DMS114 treated with DMSO at 0.1 percent for 48 hours (cell line): ENCODE results near the gene CKLF.
"Not testable (repeated sequence)": the region's sequence is repeated elsewhere in the genome, so short reads cannot be mapped to it uniquely, and the experiment has no call there.

Experiments used
- DNase-seq: peaks from one replicate; lab custom pipeline; 2025; ENCODE audit not compliant: unreplicated experiment; lab: John Stamatoyannopoulos, UW

The CKLF gene

DNA sequence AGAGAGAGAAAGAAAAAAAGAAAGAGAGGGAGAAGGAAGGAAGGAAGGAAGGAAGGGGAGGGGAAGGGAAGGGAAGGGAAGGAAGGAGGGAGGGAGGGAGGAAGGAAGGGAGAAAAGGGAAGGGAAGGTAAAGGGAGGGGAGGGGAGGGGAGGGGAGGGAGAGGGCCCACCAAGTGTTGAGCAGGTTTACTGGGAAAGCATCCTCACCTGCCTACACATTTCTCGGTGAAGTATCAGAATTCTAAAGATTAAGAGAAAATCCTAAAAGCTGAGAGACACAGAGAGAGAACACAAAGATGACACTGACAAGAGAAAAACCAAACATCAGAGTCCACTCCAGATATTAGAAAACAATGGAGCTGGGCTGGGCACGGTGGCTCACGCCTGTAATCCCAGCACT lies 39.9 kb downstream of the CKLF start:
- no peak for DNase-seq

DNA sequence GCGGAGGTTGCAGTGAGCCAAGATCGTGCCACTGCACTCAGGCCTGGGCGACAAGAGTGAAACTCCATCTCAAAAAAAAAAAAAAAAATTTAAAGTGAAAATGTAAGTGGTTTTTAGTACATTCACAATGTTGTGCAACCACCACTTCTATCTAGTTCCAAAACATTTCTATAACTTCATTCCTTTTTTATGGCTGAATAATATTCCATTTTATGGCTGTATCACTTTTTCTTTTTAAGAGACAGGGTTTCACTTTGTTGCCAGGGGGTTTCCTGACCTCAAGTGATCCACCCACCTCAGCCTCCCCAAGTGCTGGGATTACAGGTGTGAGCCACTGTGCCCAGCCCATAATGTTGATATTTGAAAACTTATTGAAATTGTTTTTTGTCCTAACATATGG lies 40.4 kb downstream of the CKLF start:
- DNase-seq, result no peak

DNA sequence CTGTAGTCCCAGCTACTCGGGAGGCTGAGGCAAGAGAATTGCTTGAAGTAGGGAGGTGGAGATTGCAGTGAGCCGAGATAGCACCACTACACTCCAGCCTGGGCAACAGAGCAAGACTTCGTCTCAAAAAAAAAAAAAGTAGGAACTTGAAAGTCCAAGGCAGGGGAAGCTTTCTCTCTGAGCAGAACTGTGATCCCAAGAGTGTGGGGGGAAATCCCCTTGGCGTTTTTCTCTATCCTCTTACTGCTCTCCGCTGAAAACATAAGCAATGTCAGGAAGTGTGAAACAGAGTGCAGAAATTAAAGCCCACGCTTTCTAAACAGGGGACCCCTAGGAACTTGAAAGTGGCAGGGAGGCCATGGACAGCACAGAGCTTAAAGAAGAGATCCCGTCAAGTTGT lies 42.4 kb downstream of the CKLF start:
- DNase-seq, result no peak

DNA sequence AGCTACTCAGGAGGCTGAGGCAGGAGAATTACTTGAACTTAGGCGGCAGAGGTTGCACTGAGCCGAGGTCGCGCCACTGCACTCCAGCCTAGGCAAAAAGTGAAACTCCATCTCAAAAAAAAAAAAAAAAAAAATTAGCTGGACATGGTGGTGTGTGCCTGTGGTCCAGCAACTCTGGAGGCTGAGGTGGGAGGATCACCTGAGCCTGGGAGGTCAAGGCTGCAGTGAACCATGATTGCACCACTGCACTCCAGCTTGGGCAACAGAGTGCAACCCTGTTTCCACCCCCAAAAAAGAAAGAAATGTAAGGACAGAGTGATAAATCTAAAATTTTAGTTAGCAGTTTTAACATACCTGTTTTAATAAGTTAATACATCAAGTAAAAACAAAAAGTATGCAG lies 44.2 kb downstream of the CKLF start:
- DNase-seq, result not testable (repeated sequence)

DNA sequence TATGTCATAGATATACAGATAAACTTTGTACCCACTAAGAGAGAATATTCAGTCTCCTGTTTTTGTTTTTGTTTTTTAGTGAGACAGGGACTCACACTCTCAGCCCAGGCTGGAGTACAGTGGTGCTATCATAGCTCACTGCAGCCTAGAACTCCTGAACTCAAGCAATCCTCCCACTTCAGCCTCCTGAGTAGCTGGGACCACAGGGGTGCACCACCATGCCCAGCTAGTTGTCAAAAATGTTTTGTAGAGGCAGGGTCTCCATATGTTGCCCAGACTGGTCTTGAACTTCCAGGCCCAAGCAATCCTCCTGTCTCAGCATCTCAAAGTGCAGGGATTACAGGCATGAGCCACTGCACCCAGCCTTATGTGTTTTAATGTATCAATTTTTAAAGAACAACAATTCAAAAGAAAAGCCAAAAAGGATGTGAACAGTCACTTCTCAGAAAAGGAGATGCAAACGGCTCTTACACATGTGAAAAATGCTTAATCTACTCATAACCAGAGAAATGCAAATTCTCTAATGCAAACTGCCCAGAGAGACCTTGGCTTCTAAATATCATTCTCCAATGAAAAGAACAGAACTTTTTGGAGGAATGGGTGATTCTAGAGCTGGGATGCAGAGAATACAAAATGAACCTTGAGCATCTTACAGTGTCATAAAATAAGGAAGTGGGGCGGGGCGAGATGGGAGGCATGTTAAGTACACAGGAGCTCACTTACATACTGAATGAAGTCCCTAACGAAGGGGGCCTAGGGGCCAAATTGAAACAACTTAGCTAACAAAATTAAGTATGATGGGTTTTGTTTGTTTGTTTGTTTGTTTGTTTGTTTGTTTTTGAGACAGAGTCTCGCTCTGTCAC lies 44.8 kb downstream of the CKLF start:
- no peak for DNase-seq

DNA sequence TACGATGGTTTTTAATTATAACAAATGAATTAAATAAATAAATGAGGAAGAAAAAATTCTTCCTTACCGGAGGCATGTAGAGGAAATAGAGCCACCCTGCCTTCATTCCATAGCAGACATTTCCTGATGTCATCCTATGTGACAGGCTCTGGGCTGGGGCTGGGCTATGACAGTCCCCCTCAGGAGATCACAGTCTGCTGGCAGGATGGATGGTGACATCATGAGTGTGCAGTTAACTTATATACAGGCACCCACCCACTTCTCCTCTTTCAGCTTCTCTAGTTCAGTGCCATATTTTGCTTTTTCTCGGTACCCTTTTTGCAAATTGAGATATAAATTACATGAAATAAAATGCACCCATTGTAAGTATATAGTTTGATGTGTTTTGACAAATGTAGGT lies 45.7 kb downstream of the CKLF start:
- DNase-seq, result no peak

DNA sequence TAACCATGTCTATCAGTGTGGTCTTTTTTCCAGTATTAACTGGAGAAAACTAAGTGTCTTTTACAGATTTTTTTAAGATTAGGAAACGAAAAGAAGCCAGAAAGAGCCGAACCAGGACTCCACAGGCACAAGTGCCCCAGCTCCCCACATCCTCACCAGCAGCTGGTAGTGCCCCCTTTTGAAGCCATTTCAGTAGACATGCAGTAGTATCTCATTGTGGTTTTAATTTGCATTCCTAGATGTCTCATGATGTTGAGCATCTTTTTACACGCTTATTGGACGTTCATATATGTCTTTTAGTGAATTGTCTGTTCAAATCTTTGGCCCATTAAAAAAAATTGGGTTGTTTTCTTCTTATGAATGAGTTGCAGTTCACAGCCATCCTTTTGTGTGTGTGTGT lies 47.4 kb downstream of the CKLF start:
- no peak for DNase-seq

DNA sequence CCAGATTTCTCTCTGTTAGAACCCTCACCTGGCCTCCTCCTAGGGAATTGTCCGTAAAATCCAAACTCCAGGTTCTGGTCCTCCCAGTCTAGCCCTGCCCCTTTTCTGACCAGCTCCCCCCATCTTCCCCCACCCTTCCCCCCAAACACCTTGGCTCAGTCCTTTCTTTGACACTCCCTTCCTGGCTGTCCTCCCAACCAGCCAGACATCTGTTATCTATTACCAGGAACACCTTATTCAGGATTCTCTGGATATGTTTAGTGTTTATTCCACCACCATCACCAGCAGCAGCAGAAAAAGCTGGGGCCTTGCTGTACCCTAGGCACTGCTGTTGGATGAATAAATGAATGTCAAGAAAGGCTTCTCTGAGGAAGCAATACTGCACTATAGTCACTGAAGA lies 48.1 kb downstream of the CKLF start:
- DNase-seq, result no peak

DNA sequence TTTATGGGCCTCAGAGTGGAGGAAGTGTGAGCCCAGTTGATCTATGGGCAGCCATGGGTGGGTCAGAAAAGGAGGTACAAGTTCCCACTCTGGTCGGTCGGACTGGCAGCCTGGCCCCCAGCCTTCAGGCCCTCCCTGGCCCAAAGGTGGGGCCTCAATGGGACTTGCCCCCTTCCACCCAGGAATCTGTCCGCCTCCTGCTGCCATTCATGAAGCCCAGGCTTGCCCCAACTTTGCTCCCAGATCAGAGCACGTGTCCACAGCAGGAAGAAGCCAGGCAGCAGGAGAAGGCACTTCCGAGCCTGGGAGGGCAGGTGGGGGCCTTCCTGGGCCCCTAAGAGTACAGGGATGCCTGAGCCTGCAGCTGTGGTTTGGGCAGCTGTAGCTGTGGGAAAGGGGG lies 49.1 kb downstream of the CKLF start:
- DNase-seq, result no peak

DNA sequence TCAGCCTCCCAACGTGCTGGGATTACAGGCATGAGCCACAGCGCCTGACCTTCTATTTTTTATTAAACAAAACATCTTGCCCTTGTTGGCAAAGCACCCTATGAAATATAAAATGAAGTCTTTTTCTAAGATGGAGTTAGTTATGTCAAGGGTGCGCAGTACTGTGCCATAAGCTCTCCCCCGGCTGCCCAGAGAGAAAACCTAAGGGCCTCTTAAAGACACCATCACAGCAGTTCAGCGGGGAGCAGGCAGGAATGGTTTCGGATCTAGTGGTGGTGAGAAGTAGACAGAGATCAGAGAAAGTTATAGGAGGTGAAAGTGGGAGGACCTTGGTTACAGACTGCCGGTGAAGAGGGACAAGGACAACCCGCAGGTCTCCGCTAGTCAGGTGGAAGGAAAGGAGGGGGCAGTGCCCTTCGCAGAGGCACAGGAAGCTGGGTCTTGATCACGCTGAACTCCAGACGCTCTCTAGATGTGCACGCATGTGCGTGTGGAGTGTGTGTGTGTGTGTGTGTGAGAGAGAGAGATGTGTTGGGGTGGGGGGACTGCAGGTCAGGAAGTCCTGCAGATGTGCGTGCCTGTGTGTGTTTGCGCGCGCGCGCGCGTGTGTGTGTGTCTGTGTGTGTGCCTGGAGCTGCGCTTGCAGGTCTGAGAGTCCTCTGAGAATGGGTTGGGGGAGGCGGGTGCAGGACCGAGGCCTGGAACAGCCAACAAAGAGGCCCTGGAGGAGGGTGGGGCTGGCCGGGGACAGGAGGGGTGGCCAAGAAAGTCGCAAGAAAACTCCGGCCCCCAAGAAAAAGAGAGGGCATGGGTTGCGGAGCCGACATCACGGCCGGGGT lies 51.4 kb downstream of the CKLF start:
- DNase-seq, result peak; percentile 68

DNA sequence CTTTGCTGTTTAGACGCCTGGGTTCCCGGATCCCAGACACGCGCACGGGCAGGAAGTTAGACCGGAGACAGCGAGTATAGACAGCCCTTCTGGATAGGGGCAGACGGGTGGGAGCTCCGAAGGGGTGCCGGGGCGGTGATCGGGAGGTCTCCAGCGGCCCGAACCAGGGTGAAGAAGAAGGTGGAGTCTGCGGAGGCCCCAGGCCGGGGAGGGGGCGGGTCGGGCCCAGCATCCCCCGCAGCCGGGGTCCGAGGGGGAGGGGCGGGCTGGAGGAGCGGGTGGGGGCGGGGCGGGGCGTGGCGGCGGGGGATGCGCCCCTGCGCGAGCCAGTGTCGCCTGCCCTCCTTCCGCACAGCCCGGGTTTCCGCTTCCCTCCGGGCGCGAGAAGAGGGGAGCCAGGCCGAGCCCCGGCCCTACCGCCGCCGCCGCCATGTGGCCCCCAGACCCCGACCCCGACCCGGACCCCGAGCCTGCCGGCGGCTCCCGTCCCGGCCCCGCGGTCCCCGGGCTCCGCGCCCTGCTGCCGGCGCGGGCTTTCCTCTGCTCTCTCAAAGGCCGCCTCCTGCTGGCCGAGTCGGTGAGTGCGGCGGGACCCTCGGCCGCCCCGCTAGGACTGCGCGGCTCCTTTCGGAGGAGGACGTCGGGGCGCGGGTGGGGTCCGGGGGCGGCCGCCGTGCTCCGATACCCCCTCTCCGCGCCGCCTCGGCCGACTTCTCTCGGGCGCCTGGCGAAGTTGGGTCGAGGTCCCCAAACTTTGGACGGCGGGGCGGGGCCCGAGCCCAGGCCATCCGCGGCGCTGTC lies 52.2 kb downstream of the CKLF start, which contains the start of gene CMTM3:
CMTM3 (plus strand) TSS at position 329 of the 801 bp plus-strand sequence; CDS start at position 431, 102 bp downstream.
- peak; percentile 68 for DNase-seq

DNA sequence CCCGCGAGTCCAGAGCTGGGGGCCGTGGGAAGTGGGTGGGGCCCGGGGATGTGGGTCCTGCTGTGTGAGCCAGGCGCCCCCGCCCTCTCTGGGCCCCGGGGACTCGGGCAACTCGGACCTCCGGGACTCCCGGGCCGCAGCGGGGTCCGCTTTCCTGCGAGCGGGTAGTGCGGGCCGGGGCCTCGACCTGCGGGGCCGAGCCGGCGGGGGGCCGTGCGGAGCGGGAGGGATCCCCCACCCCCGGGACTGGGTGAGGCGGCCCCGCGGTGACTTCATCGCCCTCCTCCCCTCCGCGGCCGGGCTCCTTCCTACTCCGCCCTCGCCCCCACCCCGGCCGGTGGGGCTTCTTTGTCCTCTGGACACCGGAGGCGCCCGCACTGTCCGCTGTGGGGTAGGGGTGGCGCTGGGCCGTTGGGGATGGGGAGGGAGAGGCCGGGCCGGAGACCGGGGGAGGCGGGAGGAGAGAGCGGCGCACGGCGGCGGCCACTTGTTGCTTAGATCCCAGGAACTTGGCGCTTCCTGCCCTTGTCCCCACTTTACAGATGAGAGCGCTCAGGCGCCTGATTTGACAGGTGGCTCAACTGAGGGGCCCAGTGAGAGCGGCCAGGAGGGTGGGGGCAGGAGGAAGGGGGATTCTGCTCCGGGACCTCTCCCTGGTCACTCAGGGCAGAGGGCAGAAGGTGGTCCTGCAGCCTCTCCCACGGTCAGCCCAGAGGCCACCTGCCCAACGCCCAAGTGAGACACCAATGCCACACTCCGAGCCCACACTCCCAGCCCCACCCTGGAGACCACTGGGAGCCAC lies 53.0 kb downstream of the CKLF start:
- no peak for DNase-seq

DNA sequence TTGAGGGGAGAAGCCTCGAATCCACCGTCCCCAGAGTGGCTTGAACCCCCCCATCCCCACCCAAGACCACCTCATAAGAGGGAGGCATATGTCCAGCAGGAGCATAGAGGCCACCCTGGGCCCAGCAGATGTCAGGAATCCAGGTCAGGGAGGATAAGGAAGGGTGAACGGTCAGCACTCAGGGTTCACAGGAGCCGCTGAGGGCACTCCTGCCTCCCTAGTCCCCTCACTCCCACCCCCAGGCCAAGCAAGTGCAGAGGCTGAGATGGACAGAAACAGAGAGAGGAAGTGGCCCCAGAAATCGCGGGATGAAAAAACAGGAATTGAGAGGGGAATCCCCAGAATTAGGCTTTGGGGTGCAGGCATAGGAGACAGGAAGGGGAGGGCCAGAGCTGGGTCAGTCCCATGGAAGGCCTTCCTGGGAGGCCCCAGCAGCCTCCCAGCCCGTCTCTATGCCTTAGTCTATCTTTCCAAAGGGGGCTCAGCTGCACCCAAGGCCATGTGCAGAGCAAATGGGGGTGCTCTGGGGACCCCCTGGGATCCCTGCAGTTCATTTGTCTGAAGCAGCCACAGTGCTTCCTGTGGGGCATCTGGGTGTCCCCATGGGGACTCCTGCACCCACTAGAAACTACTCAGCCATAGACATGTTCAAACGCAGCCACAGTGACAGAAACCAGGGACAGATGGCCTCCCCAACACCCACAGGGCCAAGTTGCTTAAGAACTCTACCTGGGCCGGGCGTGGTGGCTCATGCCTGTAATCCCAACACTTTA lies 53.8 kb downstream of the CKLF start:
- no peak for DNase-seq

DNA sequence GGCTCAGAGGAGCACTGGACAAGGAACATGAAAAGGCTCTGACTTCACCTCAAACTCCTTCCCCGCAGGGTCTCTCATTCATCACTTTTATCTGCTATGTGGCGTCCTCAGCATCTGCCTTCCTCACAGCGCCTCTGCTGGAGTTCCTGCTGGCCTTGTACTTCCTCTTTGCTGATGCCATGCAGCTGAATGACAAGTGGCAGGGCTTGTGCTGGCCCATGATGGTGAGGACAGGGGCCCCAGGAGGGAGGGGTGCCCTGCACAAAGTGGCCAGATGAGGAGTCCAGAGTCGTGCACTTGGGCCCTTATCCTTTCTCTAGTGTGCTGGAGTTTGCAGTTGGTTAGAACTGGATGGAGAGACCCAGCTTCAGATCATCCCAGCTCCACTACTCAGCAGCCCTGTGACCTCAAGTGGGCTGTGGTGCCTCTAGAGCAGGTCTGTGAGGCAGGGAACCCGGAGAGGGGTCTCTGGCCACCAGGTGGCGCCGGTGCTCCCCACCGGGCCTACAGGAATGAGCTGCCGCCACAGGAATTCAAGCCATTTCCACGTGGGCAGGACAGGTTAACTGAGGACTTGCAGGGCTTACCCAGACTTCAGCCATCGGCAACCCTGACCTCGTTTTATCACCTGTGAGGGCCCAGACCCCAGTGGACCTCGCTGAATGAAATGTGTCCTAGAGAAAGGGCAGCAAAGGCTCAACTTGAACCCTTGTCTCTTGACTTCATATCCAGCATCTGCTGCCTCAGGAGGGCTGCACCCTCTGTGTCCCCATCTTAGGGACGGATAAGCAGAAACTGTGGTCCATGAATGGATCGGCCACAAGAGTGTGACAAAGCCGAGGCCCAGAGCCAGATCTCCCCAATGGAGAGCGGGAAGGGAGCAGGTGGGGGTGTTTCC lies 56.1 kb downstream of the CKLF start:
- peak; percentile 51 for DNase-seq

DNA sequence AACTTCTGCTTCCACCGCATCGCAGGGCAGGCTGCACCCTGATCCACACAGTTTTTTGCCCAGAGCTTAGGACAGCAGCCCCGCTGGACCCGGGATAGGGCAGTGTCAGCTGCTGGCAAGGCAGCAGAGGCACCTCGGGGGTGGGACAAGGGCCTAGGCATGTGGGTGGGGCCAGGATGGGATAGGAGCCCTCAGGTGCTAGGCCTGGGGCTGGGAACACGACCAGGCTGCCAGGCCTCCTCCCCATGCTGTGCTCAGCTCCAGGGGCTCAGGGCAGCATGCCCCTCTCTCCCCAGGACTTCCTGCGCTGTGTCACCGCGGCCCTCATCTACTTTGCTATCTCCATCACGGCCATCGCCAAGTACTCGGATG lies 56.7 kb downstream of the CKLF start:
- no peak for DNase-seq

DNA sequence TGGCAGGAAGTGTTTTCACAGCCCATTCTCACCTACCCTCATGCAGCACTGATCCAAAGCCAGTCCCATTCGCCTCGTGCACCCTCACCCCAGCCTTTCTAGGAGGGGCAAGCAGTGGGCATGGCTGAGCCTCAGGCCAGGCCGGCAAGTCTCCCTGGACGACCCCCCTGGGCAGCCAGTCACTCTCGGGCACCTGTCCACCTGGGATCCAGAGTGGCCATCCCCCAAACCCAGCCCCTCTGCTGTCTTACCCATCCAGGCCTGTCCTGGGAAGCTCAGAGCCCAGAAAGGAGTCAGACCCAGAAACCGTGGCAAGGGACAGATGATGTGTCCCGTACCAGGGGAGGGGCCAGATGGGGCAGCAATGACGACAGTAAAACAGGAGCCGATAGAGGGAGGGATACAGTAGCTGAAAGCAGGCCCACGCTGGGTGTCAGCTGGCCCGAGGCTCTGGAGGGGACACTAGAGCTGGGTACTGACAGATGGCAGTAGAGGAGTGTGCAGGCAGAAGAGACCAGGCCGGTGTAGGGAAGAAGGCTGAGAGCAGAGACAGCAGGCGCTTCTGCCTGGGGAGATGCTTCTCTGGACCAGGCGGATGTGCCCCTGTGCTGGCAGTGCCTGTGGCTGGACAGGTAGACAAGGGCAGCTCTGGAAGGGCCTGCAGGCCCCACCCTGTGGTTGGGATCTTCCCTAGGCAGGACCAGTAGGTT lies 57.9 kb downstream of the CKLF start:
- DNase-seq, result no peak

DNA sequence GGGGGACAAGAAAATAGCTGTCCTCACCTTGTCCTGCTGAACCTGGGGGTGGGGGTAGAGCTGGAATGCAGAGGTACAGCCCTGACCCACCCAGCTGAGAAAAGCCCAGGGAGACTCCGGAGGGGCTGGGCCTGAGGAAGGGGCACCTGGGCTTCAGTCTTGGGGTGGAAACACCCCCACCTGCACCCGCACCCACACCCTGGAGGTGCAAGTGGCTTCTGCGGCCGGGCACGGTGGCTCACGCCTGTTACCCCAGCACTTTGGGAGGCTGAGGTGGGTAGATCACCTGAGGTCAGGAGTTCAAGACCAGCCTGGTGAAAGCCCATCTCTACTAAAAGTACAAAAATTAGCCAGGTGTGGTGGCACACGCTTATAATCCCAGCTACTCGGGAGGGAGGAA lies 59.5 kb downstream of the CKLF start:
- DNase-seq, result not testable (repeated sequence)

DNA sequence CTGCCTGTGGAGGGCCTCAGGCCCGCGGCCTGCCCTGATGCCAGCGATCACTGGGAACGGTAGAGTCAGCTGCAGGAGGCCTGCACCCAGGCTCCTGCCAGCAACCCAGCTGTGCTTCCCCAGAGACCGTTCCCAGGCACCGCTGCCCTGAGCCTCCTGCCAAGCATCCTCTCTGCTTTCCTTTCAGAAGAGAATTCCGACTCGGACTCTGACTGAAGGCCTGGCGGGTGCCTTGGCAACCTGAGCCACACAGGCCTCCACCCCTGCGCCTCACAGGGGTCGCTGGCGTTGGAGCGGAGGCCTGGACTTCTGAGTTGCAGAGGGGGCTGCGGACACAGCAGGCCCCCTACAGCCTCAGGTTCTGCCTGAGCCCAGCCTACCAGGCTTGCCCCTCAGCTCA lies 60.0 kb downstream of the CKLF start:
- no peak for DNase-seq
